Stimulated activated CD4-positive, alpha-beta T cell treated with anti-CD3 and anti-CD28 coated beads, Interleukin-1b, Interleukin-23, amount 100 ng/mL, for 1 hour (primary cell): ENCODE results near the gene GALC.

Experiments used
- DNase-seq, 2 donors: peaks; one replicate each; pipeline ENCODE4 v3.0.0-alpha.2; 2020; ENCODE audit warnings: low read depth in 2 of 2

Gene GALC

DNA sequence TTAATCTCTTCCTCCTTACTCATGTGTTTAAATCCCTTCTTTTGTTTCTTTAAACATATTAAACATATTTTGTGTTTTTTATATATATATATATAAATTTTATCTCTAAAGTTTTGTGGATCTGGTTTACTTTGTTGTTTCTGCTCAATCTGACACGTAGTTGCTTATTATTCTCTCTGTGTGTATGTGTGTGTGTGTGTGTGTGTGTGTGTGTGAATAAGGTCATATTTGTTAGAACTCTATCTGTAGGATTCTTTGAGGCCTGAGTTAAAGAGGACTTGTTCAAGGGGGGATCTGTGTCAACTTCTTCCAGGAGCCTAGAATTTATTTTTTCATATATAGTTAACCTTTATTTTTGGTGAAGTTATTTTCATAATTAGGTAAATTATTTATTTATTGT, 14.6 kb upstream of the GALC start:
- no peak for DNase-seq

DNA sequence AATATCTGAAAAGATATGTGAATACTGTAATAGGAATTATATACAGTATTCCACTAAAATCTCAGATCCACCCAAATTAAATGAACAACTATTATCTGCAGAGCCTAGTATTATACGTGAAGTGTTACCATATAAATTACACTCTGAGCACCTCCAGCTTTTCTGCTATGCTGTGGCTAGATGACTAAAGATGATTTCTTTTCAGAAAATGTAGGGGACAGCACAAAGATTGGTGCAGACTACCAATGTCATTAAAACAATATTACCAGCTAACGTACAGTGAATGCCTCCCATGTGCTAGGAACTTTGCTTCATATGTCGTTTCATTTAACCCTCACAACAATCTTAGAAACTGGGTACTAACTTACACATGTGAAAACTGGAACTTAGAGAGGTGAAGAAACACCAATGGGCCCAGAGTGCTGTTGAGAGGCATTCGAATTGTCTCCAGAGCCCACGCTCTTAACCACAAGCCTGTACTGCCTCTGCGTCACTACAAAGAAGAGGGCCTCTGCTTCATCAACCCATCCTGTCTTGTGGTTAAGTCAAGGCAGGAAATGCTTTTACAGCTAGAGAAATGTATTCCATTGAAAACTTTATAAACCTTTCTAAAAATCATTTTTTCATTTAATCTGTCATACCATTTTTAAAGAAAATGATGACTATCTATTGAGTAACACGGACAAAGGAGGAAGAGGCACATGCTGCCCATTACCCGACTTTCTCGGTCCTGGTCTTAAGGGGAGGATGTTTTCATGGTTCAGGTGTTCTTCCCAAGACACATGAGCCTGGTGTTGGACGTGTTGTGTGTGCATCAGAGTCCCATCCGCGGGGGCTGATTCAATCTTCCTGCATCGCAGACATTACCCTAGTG, 13.2 kb upstream of the GALC start:
- DNase-seq, result peak; percentile 17 to 31

DNA sequence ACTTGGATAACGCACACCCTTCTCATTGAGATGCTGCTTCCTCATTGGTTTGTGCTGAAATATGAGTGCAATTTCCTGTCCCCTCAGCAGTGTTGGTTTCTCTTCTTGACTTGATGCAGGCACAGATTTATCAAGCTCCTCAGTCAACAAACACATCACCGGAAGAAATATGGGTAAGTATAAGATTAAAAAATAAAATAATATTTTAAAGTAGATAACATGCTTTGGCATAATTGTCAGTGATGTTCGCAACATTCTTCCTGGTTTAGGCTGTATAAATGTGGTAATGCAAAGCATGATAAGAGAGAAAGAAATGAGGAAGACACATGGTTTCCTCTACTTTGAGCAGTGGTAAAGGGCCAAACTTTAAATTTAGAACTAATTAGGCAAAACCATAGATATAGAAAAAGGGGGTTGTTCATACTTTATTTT, 12.1 kb upstream of the GALC start, which contains the start of gene GPR65:
Gene GPR65 (plus strand): TSS at position 86 of the 432 bp plus-strand sequence. CDS start 5,713 bp downstream, outside the sequence.
- DNase-seq, result no peak

DNA sequence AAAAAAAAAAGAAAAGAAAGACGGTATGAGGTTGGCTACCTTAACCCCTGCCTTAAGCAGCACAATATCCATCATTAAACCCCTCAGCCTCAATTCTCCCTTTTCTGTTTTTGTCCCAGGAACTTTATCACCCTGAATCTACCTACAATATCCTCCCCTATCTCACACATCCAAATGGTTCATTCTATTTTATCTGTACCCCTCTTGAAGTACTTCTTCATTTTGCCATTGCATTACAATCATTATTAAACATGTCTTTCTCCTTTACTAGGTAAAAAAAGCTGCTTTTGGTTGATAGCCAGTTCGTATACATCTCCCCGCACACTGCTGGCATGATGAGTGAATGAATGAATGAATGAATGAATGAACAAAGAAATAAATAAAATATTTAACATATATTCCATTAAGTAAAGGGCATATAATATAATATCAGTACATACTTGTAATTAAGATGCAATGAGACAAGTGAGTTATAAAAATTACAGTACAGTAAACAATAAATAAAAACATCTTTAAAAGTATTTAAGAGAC, 11.6 kb upstream of the GALC start:
- DNase-seq, result no peak

DNA sequence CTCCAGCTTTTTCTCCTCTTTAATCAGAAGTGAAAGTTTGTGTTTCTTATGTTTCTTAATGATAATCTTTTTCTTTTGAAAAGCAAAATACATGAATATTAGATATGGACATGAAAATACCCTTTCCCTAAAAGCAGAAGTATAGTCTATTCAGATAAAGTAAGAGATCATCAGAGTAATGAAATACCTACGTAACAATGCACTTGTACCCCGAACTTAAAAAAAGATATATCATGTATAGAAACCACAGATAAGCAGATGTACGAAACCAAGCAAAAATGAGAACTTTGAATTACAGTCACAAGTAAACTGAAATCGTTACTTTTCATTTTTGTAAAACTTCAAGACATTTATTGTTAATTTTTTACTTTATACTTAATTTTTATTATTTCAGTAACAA, 10.4 kb upstream of the GALC start:
- DNase-seq, result no peak

DNA sequence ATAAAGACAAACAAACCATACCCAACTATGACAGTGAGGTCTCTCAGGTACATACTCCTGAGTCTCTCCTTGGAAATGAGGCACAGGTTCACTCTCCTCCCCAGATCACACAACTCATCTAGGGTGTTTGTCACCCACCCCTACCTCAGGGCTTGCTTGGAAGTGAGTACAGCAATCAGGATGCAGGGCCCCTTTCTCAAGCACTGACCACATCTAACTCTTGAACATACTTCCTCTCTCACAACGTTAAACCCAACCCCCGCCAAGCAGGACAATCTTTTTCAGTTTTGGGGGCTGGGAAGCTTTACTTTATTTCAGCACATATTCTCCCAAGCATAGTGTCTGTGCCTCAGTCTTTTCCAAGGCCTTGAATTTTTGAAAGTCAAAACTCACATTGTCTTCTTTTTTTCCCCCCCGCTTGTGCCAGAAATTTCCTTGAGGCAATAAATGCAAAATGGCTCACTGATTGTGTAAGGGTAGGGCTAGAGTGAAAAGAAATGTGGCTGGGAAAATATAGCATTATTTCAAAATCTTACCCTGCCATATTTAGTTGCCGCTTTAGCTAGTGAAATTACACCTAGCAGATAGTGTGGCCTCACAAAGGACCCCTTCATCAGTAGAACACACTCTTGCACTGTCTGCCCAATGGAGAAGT, 9.6 kb upstream of the GALC start:
- no peak for DNase-seq

DNA sequence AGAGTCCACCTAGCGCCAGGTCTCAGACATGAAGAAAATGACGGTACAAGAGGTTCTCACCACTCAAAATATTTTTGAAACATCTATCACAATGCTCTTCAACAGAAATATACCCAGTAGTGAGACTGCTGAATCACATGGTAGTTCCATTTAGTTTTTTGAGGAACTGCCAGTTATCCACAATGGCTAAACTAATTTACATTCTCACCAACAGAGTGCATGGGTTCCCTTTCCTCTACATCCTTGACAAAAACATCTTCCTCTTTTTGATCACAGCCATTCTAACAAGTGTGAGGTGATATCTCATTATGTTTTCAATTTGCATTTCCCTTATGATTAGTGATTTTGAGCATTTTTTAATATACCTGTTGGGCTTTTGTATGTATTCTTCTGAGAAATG, 6.3 kb upstream of the GALC start:
- DNase-seq, result no peak

DNA sequence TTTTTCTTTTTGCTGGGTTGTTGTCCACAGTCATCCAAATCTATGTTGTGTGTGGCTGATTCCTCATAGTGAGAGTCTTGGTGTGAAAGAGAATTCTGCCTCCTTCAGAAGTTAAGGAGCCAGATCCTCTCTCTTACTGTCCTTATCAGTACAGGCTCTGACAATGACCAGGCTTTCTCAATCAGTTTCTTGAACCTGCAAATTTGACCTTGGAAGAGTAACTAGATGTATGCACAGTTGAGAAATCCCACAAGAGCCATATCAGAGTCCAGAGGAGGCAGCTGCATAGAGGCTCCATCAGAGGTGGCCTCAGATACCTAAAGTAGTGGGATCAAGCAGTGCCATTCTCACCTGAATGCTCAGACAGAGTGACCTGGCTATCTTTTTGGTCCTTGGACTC, 5.5 kb upstream of the GALC start:
- DNase-seq, result no peak

DNA sequence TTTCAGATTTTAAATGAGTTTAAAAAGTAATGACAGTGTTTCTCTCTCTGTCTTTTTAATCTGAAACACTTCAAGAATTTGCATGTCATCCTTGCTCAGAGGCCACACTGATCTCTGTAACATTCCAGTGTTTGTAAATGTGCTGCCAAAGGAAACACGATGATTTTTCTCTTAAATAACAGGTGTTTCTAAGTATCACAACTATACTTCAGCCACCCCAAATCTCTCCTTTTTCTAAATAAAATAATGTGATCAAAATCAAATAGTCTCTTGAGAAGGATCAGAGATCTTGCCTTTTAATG, 3.3 kb upstream of the GALC start:
- no peak for DNase-seq

DNA sequence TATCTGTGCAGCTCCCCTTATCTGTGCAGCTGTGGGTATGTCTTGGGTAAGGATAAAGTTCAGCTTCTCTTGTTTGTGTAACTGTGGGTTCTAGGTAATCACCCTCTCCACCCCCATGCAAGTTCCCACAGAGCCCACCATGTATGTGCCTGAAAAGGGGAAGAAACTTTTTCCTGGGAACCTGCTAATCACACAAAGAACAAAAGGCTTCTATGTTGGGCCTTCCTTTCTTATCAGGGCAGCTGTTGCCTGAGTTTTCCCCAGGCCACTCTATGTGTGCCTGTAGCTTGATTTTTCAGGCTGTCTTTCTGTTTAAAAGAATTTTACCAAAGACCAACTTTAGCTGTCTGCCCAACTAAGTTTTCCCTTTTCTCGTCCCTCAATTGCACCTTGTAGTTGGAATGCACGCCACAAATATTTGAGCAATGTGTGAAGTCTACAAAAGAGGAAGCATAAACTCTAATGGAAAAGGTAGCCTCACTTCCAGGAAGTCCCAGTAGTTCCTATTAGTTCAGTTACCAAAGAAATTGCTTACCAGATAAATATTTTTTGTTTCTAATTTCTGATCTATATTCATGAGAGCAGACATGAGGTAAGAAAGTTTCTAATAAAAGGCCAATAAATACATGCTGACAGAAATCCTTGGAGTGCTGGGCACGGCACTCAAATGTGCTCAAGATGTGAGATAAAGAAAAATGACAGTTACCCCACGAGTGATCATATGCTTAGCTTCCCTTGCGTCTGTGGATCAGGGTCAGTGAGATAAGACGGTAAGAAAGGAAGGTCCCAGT, 2.7 kb upstream of the GALC start:
- no peak for DNase-seq

DNA sequence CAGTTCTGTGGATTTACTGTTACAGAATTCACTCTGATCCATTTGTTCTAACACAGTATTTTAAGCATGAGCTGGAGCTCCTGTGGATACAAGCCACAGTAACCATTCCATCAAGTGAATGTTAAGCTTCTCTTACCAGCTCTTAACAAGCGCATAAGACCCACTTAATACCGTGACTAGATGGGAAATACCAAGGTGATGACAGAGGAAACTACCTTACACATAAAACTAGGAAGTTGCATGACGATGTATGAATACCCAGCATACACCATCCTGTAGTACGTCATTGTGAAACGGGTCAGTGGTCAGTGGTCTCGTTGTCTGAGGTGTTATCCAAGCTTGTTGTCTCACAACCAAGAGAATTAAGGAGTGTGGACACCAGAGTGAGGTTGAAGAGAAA, 2.0 kb upstream of the GALC start:
- no peak for DNase-seq

DNA sequence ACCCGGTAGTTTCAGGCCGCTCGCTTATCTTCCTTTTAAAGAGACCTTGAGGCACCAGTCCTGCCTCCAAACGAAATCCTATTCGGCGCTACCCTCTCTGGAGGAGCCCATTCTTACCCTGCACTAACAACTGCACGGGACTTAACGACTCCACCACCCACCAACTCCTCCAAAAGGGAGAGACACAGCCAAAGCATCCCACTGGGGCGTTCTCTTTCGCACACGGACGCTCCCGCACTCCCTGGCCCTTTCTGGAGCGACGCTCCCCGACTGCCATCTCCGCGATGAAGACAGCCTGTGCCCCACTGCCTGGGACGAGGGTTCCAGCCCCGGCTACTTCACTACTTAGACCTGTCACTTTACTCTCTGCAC, 650 bp downstream of the GALC start:
- DNase-seq, result no peak

DNA sequence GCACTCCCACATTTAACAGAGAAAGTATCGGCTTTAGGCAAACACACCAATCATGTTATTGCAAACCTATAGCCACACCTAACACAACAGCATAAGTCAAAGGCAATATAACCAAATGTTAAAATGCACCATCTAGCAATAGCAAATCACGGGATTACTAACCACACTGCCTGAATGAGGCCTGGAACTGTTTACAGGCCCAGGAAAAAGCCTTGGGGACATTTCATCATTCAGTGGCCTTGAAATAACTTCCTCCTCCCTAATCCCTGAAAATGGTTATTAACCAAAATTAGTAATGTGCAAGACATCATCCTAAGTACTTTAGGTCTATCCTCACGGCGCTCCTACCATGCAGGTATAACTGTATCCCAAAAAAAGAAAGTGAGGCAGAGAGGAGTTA, 2.3 kb downstream of the GALC start:
- no peak for DNase-seq

DNA sequence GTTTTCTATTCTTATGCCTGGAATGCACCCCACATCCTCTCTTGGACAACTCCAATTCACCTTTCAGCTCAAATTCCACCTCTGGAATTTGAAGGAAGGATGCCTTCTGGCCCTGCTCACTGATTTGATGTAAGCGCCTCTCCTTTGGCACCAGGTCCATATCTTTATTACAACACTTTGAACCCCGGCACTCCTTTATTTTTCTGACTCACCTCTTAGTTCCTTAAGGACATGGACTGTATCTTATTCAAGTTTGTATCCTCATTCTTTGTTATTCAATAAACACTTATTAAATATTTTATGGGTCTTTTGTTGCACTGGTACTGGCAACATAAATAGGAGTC, 3.1 kb downstream of the GALC start:
- no peak for DNase-seq

DNA sequence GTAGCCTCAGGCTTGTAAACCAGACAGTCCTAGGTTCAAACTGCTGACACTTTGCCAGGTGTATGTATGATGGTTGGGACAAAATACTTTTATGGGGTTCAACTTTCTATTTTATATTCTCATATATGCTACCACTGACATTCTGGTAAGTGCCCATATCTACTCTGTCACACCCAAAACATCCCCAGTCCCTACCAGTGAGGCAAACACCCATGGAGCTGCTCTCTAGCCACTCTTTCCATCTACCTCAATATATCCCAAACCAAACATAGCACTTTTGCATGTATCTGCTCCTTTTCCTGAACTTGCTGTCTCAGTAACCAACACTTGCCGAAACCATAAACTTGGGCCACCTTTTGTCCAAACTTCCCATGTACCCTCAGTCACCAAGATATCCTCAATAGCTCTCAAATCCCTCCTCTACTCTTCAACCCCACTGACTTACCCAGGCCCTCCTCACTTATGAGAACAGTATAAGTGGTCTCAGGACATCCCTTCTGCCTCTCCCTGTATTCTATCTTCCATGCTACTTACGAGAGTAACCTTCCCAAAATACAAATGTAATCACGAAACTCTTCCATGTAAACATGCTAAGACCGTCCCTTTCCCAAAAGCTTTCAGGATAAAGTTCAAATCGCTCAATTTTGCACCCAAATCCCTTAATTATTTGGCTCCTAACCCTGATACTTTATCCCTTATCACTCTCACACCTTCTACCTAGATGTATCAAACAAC, 3.6 kb downstream of the GALC start:
- no peak for DNase-seq

DNA sequence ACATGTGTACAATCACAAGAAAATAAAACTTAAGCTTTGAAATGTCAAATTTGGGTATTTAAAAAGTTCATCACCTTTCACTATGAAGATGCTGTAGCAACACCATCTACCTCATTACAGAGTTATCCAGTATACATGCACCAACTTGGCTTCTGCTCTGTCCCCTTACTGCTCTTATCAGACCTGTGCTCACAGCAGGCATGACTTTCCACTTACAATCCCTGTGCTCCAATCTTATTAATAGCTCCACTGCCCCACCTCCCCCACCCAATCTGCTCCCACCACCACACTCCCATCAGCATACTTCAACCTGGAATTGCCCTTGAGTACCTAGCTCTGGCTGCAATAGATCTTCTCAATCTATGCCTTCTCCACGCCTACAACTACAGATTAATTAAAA, 13.3 kb downstream of the GALC start:
- DNase-seq, result no peak

DNA sequence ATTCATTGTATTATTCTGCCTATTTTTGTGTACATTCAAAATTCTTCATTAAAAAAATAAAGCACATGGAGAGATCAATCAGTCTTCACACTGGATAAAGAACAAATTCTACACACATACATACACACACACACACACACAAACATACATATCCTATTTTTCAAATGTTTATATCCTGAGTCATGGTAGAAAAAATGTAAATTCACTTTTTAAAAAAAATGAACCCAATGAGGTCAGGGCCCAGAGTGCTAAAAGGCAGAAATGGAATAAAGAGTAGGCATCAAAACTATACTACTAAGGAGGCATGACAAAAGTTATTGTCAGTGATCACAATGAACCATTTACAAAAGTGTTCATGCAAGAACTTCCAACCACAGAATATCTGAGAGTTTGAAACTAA, 17.3 kb downstream of the GALC start:
- no peak for DNase-seq

DNA sequence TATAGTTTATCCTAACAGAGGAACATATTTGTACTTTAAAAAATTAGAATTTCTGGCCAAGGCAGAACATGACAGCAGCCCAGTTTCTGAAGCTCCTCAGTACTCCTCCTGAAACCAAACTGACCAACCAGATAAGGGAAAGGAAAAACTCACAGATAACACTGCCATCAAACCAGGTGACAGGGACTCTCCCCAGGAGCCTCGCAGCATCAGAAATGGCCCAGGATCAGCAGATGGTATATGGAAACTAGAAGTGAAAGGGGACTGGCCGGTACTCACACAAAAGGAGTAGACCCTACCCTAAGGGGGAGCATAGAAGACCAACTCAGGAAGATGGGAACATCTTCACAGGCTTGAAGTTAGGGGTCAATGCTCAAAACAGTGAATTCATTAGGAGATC, 22.0 kb downstream of the GALC start:
- DNase-seq, result no peak

DNA sequence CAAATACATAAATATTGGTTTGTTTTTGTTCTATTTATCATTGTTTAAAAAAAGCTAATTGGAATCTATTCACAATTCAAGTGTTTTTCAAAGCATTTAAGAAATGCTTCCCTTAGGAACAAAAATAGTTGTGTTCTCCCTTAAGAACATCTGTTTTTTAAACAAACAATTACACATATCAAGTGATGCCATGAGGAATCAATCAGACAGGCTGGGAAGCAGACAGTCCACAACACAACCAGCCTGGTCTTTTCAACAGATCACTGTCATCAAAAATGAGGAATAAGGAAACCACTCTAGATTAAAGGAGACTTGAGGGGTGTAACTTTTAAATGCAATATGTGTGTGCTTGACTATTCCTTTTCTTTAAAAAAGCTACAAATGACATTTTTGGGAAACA, 25.5 kb downstream of the GALC start:
- no peak for DNase-seq

DNA sequence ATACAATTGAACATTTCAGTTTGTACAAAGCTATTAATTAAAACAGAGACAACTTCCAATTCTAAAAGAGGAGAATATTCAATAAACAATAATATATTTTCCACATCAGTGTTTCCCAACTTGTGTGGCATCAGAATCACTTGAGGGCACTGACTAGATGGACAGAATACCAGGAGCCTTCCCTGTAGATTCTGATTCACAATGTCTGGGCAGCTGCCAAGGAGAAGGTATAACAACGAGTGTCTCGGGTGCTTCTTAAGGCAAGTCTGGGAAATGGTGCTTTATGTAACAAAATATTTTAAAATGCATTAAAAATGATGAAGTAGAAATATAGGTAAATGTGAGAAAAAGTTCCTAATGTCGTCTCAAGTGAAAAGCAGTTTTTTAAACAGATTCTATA, 26.2 kb downstream of the GALC start:
- no peak for DNase-seq

DNA sequence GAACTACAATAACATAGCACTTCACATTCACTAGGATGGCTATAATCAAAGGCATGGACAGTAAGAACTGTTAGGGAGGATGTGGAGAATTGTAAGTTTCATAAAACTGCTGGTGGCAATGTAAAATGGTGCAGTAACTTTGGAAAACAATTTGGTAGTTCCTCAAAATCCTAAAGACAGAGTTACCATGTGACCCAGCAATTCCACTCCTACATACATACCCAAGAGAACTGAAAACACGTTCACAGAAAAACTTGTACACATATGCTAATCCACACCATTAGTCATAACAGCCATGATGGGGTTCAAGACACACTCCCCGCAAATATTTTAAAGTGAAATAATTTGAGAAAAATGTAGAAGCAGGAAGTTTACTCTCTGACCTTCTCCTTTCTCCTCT, 31.7 kb downstream of the GALC start:
- DNase-seq, result no peak
